HUES48 (cell line): Measurements from ENCODE around the gene CENPF.
"Not testable (repeated sequence)": the region's sequence is repeated elsewhere in the genome, so short reads cannot be mapped to it uniquely, and the experiment has no call there.

Experiments
- H3K27ac ChIP-seq: one replicate; pipeline ENCODE4 v1.7.0; 2013; ENCODE audit warnings: low read depth, low read length, inconsistent platforms
- H3K27me3 ChIP-seq: 2 replicates; pipeline ENCODE4 v1.6.1; 2013; ENCODE audit warnings: mild to moderate bottlenecking, low read length; ENCODE audit not compliant: control insufficient read depth, insufficient read depth
- H3K36me3 ChIP-seq: 2 replicates; pipeline ENCODE4 v1.6.1; 2013; ENCODE audit warnings: low read length; ENCODE audit not compliant: control insufficient read depth, insufficient read depth
- H3K4me1 ChIP-seq: 2 replicates; pipeline ENCODE4 v1.6.1; 2013; ENCODE audit warnings: mild to moderate bottlenecking, low read length; ENCODE audit not compliant: control insufficient read depth, insufficient read depth
- H3K4me3 ChIP-seq: 2 replicates; pipeline ENCODE4 v1.5.1; 2013; ENCODE audit warnings: mild to moderate bottlenecking, low read depth, low read length
- H3K9ac ChIP-seq: 2 replicates; pipeline ENCODE4 v1.6.1; 2013; ENCODE audit warnings: mild to moderate bottlenecking, low read depth, low read length, moderate library complexity
- H3K9me3 ChIP-seq: 2 replicates; pipeline ENCODE4 v1.6.1; 2013; ENCODE audit warnings: low read length; ENCODE audit not compliant: control insufficient read depth, insufficient read depth

The CENPF gene

DNA sequence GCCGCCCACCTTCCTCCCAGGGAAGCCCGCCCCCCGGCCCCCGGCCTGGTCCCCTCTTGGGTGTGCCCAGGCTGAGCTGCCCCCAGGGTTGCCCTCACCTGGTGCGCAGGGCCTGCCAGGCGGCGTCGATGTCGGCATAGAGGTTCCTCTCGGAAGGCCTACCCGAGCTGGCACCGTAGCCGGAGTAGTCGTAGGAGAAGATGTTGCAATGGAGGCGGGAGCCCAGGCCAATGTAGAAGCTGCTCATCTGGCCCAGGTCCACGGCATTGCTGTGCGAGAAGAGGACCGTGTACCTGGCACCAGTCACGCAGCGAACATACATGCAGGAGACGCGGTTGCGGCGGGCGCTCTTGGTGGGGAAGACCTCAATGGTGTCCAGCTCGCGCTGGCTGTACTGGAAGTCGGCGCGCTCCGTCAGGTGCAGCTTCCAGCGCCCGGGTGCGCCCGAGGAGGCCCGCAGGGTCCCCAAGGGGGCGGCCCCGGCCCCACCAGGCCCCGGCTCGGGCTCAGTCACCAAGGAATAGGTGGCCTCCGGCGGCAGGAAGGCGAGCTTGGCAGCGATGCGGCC is 5.3 kb downstream of the CENPF start:
- H3K27me3 ChIP-seq, H3K9me3 ChIP-seq, H3K27ac ChIP-seq, H3K4me3 ChIP-seq, H3K9ac ChIP-seq: not testable (repeated sequence)
- Histone ChIP-seq H3K4me1 (peaks cover 12% of the 10 kb centered on the region), H3K36me3 (peaks cover 19% of the 10 kb centered on the region)

DNA sequence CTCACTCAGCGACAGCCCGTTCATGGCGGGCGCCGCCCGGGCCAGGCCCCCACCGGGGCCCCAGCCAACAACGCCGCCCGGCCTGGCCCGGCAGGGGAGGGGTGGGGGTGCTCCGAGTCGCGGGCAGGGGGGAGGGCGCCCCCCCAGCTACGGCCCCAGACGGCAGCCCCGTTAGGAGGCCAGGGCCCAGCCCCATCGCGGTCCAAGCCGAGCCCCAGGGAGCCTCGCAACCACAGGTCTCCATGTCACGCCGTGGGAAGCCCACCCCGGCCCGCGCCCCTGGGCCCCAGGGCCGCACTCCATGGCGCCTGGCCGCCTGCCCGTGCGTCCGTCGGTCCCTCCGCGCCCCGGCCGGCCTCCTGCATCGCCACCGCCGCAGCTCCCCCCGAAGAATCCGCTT is 5.8 kb downstream of the CENPF start:
- H3K4me3 ChIP-seq, H3K9ac ChIP-seq, H3K27ac ChIP-seq, H3K9me3 ChIP-seq, H3K27me3 ChIP-seq: not testable (repeated sequence)
- H3K36me3 ChIP-seq = peaks cover 24% of the 10 kb centered on the region
- H3K4me1 ChIP-seq = peaks cover 12% of the 10 kb centered on the region

DNA sequence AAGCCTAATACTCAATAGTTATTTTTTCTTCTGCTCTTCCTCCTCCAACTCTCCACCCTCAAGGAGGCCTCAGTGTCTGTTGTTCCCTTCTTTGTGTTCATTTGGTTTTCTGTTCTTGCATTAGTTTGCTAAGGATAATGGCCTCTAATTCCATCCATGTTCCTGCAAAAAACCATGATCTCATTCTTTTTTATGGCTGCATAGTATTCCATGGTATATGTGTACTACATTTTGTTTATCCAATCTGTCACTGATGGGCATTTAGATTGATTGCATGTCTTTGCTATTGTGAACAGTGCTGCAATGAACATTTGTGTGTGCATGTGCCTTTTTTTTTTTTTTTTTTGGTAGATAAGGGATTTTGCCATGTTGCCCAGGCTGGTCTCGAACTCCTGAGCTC is 6.7 kb downstream of the CENPF start:
- H3K4me3 ChIP-seq = no peak overlapping the region
- no peak overlapping the region for H3K9ac ChIP-seq
- H3K9me3 ChIP-seq = no peaks in the 10 kb centered on the region
- H3K36me3 ChIP-seq = peaks cover 31% of the 10 kb centered on the region
- no peaks in the 10 kb centered on the region for H3K27me3 ChIP-seq
- H3K4me1 ChIP-seq = peaks cover 5% of the 10 kb centered on the region
- H3K27ac ChIP-seq = no peak overlapping the region

DNA sequence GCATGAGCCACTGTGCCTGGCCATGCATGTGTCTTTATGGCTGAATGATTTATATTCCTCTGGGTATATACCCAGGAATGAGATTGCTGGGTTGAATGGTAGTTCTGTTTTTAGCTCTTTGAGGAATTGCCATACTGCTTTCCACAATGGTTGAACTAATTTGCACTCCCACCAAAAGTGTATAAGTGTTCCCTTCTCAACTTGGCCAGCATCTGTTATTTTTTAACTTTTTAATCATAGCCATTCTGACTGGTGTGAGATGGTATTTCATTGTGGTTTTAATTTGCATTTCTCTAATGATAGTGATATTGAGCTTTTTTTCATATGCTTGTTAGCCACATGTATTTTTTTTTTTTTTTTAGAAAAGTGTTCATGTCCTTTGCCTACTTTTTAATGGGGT is 7.1 kb downstream of the CENPF start:
- not testable (repeated sequence) for H3K4me1 ChIP-seq, H3K9ac ChIP-seq, H3K9me3 ChIP-seq, H3K27me3 ChIP-seq, H3K27ac ChIP-seq, H3K4me3 ChIP-seq
- peaks cover 36% of the 10 kb centered on the region for H3K36me3 ChIP-seq

DNA sequence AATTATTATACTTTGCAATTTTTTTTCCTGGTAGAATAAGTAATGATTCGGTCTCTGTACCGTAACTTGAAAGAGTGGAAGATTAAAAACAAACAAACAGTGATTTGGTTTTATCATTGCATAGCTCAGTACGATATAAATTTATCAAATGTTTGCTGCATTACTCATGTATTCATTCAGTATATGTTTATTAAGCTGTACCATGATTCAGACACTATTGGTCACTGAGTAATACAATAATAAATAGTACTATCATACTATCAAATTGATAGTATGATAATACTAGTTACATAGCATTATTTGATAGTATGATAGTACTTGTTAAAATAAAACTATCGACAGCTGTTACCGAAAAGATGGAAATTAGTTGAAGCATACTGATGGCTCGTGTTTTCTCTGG is 12.1 kb downstream of the CENPF start:
- no peak overlapping the region for H3K4me3 ChIP-seq
- no peaks in the 10 kb centered on the region for H3K27me3 ChIP-seq
- no peaks in the 10 kb centered on the region for H3K9me3 ChIP-seq
- H3K36me3 ChIP-seq = peaks cover 65% of the 10 kb centered on the region
- no peaks in the 10 kb centered on the region for H3K4me1 ChIP-seq
- H3K9ac ChIP-seq = no peak overlapping the region
- H3K27ac ChIP-seq = no peak overlapping the region

DNA sequence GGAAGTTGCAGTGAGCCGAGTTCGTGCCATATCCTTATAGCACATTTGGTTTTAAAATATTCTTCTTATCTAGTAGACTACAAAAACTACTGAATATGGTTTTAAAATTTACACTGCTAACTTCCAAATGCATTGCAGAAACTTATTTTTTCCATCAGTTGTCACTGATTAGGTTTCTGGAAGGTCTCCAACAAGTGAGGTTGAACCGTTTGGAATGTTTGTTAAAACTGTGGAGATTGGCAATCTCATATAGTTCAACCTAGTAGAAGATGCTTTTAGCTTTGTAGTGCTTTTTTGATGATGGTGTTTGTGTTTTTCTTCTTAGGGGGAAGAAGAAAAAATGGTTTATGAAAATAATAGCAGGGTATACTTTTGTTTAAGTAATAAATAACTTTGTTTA is 12.9 kb downstream of the CENPF start:
- Histone ChIP-seq H3K27ac (no peak overlapping the region), H3K36me3 (peaks cover 73% of the 10 kb centered on the region)

DNA sequence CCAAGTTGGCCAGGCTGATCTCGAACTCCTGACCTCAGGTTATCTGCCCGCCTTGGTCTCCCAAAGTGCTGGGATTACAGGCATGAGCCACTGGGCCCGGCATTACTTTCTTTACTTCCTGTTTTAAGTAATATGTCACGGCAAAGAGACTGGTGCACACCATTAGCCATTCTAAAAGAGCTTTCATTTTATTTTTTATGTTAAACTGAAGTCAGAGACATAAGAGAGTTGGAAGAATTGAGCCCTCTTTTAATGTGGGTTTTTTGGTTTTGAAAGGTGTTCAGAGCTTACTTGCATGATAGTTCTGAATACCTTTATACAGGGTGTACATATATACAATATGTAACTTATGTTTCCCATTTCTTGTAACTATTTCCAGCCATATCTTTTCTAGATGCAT is 14.3 kb downstream of the CENPF start:
- no peaks in the 10 kb centered on the region for H3K4me1 ChIP-seq
- H3K36me3 ChIP-seq = peaks cover 86% of the 10 kb centered on the region
- no peaks in the 10 kb centered on the region for H3K27me3 ChIP-seq
- no peaks in the 10 kb centered on the region for H3K9me3 ChIP-seq
- H3K4me3 ChIP-seq = no peak overlapping the region
- no peak overlapping the region for H3K9ac ChIP-seq
- no peak overlapping the region for H3K27ac ChIP-seq

More for the DNA sequence above, 12.9 kb downstream of the CENPF start:
- Histone ChIP-seq H3K9ac (no peak overlapping the region), H3K4me1 (no peaks in the 10 kb centered on the region), H3K9me3 (no peaks in the 10 kb centered on the region), H3K4me3 (no peak overlapping the region), H3K27me3 (no peaks in the 10 kb centered on the region)

DNA sequence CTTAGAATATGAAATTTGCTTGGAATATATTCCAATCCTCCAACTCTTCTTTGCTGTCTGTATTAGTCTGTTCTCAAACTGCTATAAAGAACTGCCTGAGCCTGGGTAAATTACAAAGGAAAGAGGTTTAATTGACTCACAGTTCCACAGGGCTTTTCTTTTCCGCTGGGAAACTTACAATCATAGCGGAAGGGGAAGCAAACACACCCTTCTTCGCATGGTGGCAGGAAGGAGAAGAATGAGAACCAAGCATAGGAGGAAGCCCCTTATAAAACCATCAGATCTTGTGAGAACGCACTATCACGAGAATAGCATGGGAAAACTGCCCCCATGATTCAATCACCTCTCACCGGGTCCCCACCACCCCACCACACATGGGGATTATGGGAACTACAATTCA is 14.8 kb downstream of the CENPF start:
- H3K9me3 ChIP-seq = no peaks in the 10 kb centered on the region
- no peaks in the 10 kb centered on the region for H3K4me1 ChIP-seq
- no peak overlapping the region for H3K4me3 ChIP-seq
- no peak overlapping the region for H3K27ac ChIP-seq
- H3K9ac ChIP-seq = no peak overlapping the region
- peaks cover 92% of the 10 kb centered on the region for H3K36me3 ChIP-seq
- no peaks in the 10 kb centered on the region for H3K27me3 ChIP-seq

DNA sequence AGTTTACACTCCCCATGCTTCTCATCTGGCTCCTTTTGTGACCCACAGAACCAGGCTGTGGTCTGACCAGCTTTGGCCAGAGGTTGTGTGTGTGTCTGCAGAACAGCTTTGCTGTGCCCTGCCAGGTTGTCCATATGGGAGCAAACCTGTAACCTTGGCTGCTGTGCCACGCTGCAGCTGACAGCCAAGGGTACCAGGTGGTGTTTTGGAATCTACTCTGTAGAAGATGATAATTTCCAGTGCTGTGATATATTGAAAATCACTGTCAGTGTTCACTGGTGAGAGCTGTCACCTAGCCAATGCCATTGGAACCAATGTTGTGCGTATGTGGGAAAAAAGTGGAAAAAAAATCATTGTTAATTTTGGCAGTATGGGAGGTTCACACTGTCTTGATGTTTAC is 18.2 kb downstream of the CENPF start:
- peaks cover 93% of the 10 kb centered on the region for H3K36me3 ChIP-seq
- H3K9me3 ChIP-seq = no peaks in the 10 kb centered on the region
- H3K9ac ChIP-seq = no peak overlapping the region
- no peaks in the 10 kb centered on the region for H3K4me1 ChIP-seq
- no peaks in the 10 kb centered on the region for H3K27me3 ChIP-seq
- H3K4me3 ChIP-seq = no peak overlapping the region
- no peak overlapping the region for H3K27ac ChIP-seq

DNA sequence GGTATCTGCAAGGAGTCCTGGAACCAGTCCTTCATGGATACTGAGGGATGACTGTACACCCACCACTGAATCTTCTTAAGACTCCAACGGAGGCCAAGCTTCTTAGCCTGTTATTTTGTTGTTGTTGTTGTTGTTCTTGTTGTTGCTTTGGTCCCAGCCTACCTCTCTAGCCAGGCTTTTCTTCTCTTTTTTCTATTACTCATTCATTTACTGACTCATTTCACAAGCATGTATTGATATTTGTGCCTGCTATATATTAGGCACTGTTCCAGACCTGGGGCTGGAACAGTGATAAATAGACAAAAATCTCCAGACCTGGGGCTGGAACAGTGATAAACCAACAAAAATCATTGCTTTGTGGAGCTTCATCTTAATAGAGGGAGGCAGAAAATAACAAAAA is 20.4 kb downstream of the CENPF start:
- H3K9me3 ChIP-seq = no peaks in the 10 kb centered on the region
- H3K4me3 ChIP-seq = no peak overlapping the region
- H3K9ac ChIP-seq = no peak overlapping the region
- H3K4me1 ChIP-seq = no peaks in the 10 kb centered on the region
- no peaks in the 10 kb centered on the region for H3K27me3 ChIP-seq
- H3K36me3 ChIP-seq = peaks cover 90% of the 10 kb centered on the region
- no peak overlapping the region for H3K27ac ChIP-seq

DNA sequence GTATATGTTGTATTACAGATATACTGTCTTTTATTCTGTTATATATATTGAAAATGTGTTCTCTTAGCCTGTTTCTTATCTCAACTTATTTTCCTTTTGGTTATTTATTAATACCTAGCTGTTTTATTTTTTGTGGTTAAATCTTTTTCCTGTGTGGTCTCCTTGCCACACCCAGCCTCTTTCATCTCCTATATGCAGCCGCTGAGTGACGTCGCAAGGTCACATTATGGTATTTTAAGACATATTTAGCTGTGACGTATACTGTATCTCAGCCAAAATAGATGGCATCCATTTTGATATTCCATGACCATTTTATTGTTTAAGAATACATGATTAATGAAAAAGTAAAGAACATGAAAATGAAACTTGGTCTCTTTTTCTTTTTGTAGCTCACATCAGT is 29.1 kb downstream of the CENPF start:
- H3K4me1 ChIP-seq = no peaks in the 10 kb centered on the region
- no peak overlapping the region for H3K4me3 ChIP-seq
- no peaks in the 10 kb centered on the region for H3K27me3 ChIP-seq
- H3K36me3 ChIP-seq = peaks cover 92% of the 10 kb centered on the region
- H3K27ac ChIP-seq = no peak overlapping the region
- no peaks in the 10 kb centered on the region for H3K9me3 ChIP-seq
- H3K9ac ChIP-seq = no peak overlapping the region

DNA sequence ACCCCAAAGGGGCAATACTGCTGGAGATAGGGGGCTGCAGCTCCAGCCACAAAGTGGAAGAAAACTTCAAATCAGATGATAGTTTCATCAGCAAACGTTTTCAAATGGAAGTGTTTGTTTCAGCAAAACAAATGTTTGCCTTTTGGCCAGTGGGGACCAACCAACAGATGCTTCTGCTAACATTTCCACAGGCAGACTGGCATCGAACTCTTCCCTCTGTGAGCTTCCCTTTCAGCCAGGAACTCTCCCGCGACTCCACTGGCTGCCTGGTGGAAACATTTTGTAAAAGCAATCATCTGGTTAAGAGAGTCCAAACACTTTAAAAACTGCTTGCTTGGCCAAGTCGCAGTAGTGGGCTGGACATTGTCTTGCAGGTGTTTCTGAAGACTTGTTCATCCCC is 30.7 kb downstream of the CENPF start:
- Histone ChIP-seq H3K27ac (no peak overlapping the region), H3K36me3 (peaks cover 97% of the 10 kb centered on the region), H3K9ac (no peak overlapping the region), H3K4me3 (no peak overlapping the region), H3K4me1 (no peaks in the 10 kb centered on the region), H3K9me3 (no peaks in the 10 kb centered on the region), H3K27me3 (no peaks in the 10 kb centered on the region)
